Chondrocyte (in vitro differentiated cells): Measurements from ENCODE around the gene GASK1A. TPM values are rescaled to one million over a fixed set of nuclear protein-coding genes. Genes with fewer than 3 reads are reported as not detected.

Source experiments
- DNase-seq: peaks from one replicate; pipeline ENCODE4 v3.0.0; 2021; ENCODE audit warnings: mixed read lengths, low spot score
- H3K27ac Mint-ChIP-seq: one replicate; pipeline ENCODE4 v1.8.0; 2021; ENCODE audit warnings: mild to moderate bottlenecking, moderate library complexity, mixed read lengths; ENCODE audit not compliant: unreplicated experiment
- H3K27me3 Mint-ChIP-seq: 2 replicates; pipeline ENCODE4 v1.8.0; 2021; ENCODE audit warnings: low read depth, mixed read lengths
- H3K36me3 Mint-ChIP-seq: 2 replicates; pipeline ENCODE4 v1.8.0; 2021; ENCODE audit warnings: low read depth, mixed read lengths
- H3K4me1 Mint-ChIP-seq: 2 replicates; pipeline ENCODE4 v1.8.0; 2021; ENCODE audit warnings: low read depth, mild to moderate bottlenecking, mixed read lengths
- H3K4me3 Mint-ChIP-seq: one replicate; pipeline ENCODE4 v1.8.0; 2021; ENCODE audit warnings: mild to moderate bottlenecking, moderate library complexity, mixed read lengths; ENCODE audit not compliant: unreplicated experiment
- H3K9me3 Mint-ChIP-seq: 2 replicates; pipeline ENCODE4 v1.8.0; 2021; ENCODE audit warnings: low read depth, mixed read lengths
- CTCF ChIP-seq: fragments of 200-600 bp; sonication (generic); IDR thresholded peaks from 2 replicates; pipeline ENCODE4 v1.5.0; 2021; ENCODE audit warnings: antibody characterized with exemption, mild to moderate bottlenecking, moderate library complexity
- total RNA-seq: library from RNA; stranded (reverse); gene quantifications from 3 replicates; pipeline ENCODE4 v1.2.1, GENCODE V29; 2021

GASK1A gene
- total RNA-seq, 1 donor from 2014 or later = 0.17 TPM

DNA sequence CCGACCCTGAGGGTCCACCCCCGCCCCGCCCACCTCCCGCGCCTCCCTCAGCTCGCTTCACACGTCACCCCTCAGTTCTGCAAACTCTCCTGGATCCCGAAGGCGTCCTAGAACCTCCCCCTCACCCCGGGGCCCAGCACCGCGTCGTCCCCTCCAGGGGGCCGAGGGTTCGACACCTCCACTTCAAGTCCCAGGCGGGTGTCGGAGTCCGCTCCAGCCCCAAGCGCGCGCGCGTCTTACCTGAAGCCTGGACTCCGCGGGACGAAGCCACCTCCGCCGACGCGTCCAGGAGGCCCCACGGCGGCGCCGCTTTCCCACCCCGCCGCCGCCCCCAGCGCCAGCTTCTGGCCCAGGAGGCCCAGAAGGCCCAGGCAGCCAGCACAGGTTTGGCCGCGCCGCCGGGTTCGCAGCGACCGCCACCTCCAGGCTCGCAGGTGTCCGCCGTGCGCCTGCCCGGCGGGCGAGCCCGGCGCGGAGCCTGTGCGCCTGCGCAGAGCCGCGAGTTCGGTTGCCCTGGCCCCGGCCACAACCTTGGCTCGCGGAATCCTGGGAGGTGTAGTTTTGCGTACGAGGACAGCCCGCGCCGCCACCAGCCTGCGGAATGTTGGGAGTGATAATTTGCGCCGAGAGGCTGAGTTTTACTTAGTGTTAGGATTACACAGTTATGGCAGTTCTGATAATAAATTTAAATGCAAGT, 126.6 kb downstream of the GASK1A start, which contains the start of gene POMGNT2:
TSS of gene POMGNT2 (minus strand) at position 484 of the 697 bp plus-strand sequence. CDS start 24,648 bp downstream, outside the sequence.
- Mint-ChIP-seq H3K27me3 (no peaks in the 10 kb centered on the region), H3K36me3 (no peaks in the 10 kb centered on the region), H3K4me1 (peaks cover 11% of the 10 kb centered on the region), H3K9me3 (no peaks in the 10 kb centered on the region), H3K27ac (no peak within 1 kb of the TSS), H3K4me3 (peak within 1 kb of the TSS; percentile 73)
- no peak for TF ChIP-seq CTCF
- DNase-seq = no peak

DNA sequence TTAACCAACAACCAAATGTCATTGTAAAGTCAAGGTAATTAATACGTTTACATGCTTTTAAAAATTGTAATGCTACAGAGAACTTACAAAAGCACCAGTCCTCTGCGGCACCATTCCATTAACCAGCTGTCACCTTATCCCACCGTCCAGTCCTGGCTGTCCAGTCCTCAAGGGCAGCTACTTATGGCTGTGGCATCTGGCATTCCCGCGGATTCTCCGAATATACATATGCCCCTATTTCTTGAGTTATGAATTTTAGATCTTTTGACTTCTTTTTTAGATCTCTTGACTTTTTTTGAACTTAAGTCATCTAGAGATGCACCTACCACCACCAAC, 127.2 kb downstream of the GASK1A start:
- H3K9me3 Mint-ChIP-seq = no peaks in the 10 kb centered on the region
- H3K4me1 Mint-ChIP-seq = peaks cover 11% of the 10 kb centered on the region
- H3K36me3 Mint-ChIP-seq = no peaks in the 10 kb centered on the region
- peak overlapping the region; percentile 73 for H3K4me3 Mint-ChIP-seq
- no peaks in the 10 kb centered on the region for H3K27me3 Mint-ChIP-seq
- TF ChIP-seq CTCF = no peak
- no peak for DNase-seq
- no peak overlapping the region for H3K27ac Mint-ChIP-seq

Other genes starting within 250 kb of the GASK1A start
- gene CCDC13, start 206.1 kb upstream of the GASK1A start, total RNA-seq = 0.40 to 0.77 TPM in 2 of 3 replicates, not detected in the other
- gene HIGD1A, start 174.8 kb upstream of the GASK1A start, total RNA-seq = 78.6 to 89.7 TPM (median 78.7 TPM) in 3 replicates
- 0.41 to 1.2 TPM (median 1.0 TPM) in 3 replicates for gene ACKR2, start 169.9 kb upstream of the GASK1A start, total RNA-seq
- not detected in 3 replicates for gene CYP8B1, start 103.4 kb upstream of the GASK1A start, total RNA-seq
- not detected in 3 replicates for gene ZNF662, start 73.2 kb upstream of the GASK1A start, total RNA-seq
- gene POMGNT2, start 126.8 kb downstream of the GASK1A start, total RNA-seq = 14.0 to 17.3 TPM (median 14.3 TPM) in 3 replicates